SK-N-MC (cell line): ENCODE results near the gene CPLX1.

Experiments used
- EZH2 ChIP-seq: fragments of 200-600 bp; sonication (generic); IDR thresholded peaks from one replicate; pipeline ENCODE4 v1.6.1; 2017; ENCODE audit warnings: antibody characterized with exemption
- FOXP2 ChIP-seq: optimal IDR thresholded peaks from 2 replicates; pipeline ENCODE3; 2011; ENCODE audit warnings: mild to moderate bottlenecking, moderate library complexity; ENCODE audit not compliant: insufficient read depth; ENCODE audit errors: extremely low read length, control extremely low read depth
- POLR2AphosphoS5 ChIP-seq: IDR thresholded peaks from 2 replicates; pipeline ENCODE4 v1.6.1; 2012; ENCODE audit warnings: mild to moderate bottlenecking, low read depth, low read length, borderline replicate concordance

GRCh38 chr4:858831-859451, 33.0 kb upstream of the CPLX1 start:
- TF ChIP-seq EZH2 (no peak), POLR2AphosphoS5 (no peak), FOXP2 (no peak)
